SK-N-SH (cell line): ENCODE data around the gene KIF20B. TPM values are rescaled to one million over a fixed set of nuclear protein-coding genes. Genes with fewer than 3 reads are reported as not detected.

Source experiments
- CTCF ChIA-PET: fragments of 300-600, 350-600 bp; formaldehyde crosslinking; extraction: SDS; loops from one replicate; lab custom pipeline; 2021; lab: Yijun Ruan, JAX
- POLR2A ChIA-PET: fragments of 350-600 bp; sonication (Branson Sonifier 250); formaldehyde crosslinking; extraction: SDS; loops from one replicate; lab custom pipeline; 2020; ENCODE audit warnings: antibody characterized with exemption, inconsistent platforms; lab: Yijun Ruan, JAX
- DNase-seq: peaks from one replicate; pipeline ENCODE4 v3.0.0; 2012
- H2AFZ ChIP-seq: fragments of 200-600 bp; sonication (generic); 2 replicates; pipeline ENCODE4 v1.8.1; 2016; ENCODE audit warnings: antibody characterized with exemption, mild to moderate bottlenecking, low read depth
- H3F3A ChIP-seq: fragments of 200-600 bp; sonication (generic); replicated peaks from 2 replicates; pipeline ENCODE3; 2016; ENCODE audit warnings: antibody characterized with exemption, mild to moderate bottlenecking; ENCODE audit not compliant: insufficient read depth
- H3K27ac ChIP-seq, 2 experiments: fragments of 200-500 bp in 1 of 2; fragments of 200-600 bp in 1 of 2; sonication (Bioruptor generic) in 1 of 2; sonication (generic), shearing (Covaris generic) in 1 of 2; 2 replicates each; pipeline versions ENCODE4 v1.5.1 to v1.6.1; 2014 to 2016; ENCODE audit warnings: low read depth in 2 of 2, inconsistent platforms in 1 of 2, low read length in 1 of 2, mild to moderate bottlenecking in 1 of 2, mixed read lengths in 1 of 2
- H3K27me3 ChIP-seq: fragments of 200-600 bp; sonication (generic), shearing (Covaris generic); 2 replicates; pipeline ENCODE4 v1.6.1; 2016; ENCODE audit warnings: mixed run types; ENCODE audit not compliant: insufficient read depth
- H3K36me3 ChIP-seq, 2 experiments: fragments of 200-500 bp in 1 of 2; fragments of 200-600 bp in 1 of 2; sonication (Bioruptor generic) in 1 of 2; sonication (generic) in 1 of 2; replicated peaks in 1 of 2; 2 replicates each; pipeline versions ENCODE3 to v1.5.1; 2014 to 2016; ENCODE audit warnings: low read length in 1 of 2, mild to moderate bottlenecking in 1 of 2; ENCODE audit not compliant: insufficient read depth in 2 of 2, control insufficient read depth in 1 of 2
- H3K4me1 ChIP-seq, 2 experiments: fragments of 200-500 bp in 1 of 2; fragments of 200-600 bp in 1 of 2; sonication (Bioruptor generic) in 1 of 2; sonication (generic), shearing (Covaris generic) in 1 of 2; 2 replicates each; pipeline versions ENCODE4 v1.5.1 to v1.6.1; 2014 to 2016; ENCODE audit warnings: low read depth in 1 of 2, low read length in 1 of 2, mixed run types in 1 of 2; ENCODE audit not compliant: insufficient read depth in 2 of 2, control insufficient read depth in 1 of 2
- H3K4me2 ChIP-seq: fragments of 200-600 bp; sonication (generic), shearing (Covaris generic); 2 replicates; pipeline ENCODE4 v1.6.1; 2017; ENCODE audit warnings: mixed run types
- H3K4me3 ChIP-seq, 2 experiments: fragments of 200-500 bp in 1 of 2; fragments of 200-600 bp in 1 of 2; sonication (Bioruptor generic) in 1 of 2; sonication (generic), shearing (Covaris generic) in 1 of 2; 2 replicates each; pipeline versions ENCODE4 v1.5.1 to v1.8.1; 2014 to 2016; ENCODE audit warnings: low read depth in 2 of 2, inconsistent platforms in 1 of 2, low read length in 1 of 2, mild to moderate bottlenecking in 1 of 2, mixed read lengths in 1 of 2, moderate library complexity in 1 of 2
- H3K79me2 ChIP-seq: fragments of 200-600 bp; sonication (generic); 2 replicates; pipeline ENCODE4 v1.8.1; 2017; ENCODE audit warnings: mild to moderate bottlenecking; ENCODE audit not compliant: insufficient read depth
- H3K9ac ChIP-seq: fragments of 200-600 bp; sonication (generic); 2 replicates; pipeline ENCODE4 v1.6.1; 2017; ENCODE audit warnings: mixed run types
- H3K9me2 ChIP-seq: fragments of 200-600 bp; sonication (generic); 2 replicates; pipeline ENCODE4 v1.6.1; 2017; ENCODE audit warnings: mixed run types
- H3K9me3 ChIP-seq: fragments of 200-600 bp; sonication (generic); 2 replicates; pipeline ENCODE4 v1.6.1; 2017; ENCODE audit warnings: mixed run types, mild to moderate bottlenecking, moderate library complexity
- H4K20me1 ChIP-seq: fragments of 200-600 bp; sonication (generic); 2 replicates; pipeline ENCODE4 v1.6.1; 2017; ENCODE audit warnings: mild to moderate bottlenecking, mixed run types; ENCODE audit not compliant: insufficient read depth
- CHD2 ChIP-seq: fragments of 150-350 bp; IDR thresholded peaks from 2 replicates; pipeline ENCODE4 v1.6.1; 2018; ENCODE audit warnings: low read length; ENCODE audit not compliant: partially characterized antibody
- EP300 ChIP-seq, 2 experiments: IDR thresholded peaks; 2 replicates each; pipeline versions ENCODE4 v1.4.0 to v1.6.1; 2012; ENCODE audit warnings: borderline replicate concordance in 1 of 2, low read depth in 1 of 2, low read length in 1 of 2
- FOSL2 ChIP-seq: IDR thresholded peaks from 2 replicates; pipeline ENCODE4 v1.4.0; 2012; ENCODE audit warnings: low read depth, mild to moderate bottlenecking, moderate library complexity, borderline replicate concordance
- FOXM1 ChIP-seq: IDR thresholded peaks from 2 replicates; pipeline ENCODE4 v1.4.0; 2012; ENCODE audit warnings: low read depth, mild to moderate bottlenecking
- JUND ChIP-seq: IDR thresholded peaks from 2 replicates; pipeline ENCODE4 v1.4.0; 2012
- SIN3A ChIP-seq: IDR thresholded peaks from 2 replicates; pipeline ENCODE4 v1.6.1; 2012; ENCODE audit warnings: low read depth, mild to moderate bottlenecking, low read length, moderate library complexity, borderline replicate concordance
- WGBS: methylation state at CpG from one replicate; pipeline ENCODE4 v1.1.6; 2017; ENCODE audit warnings: low lambda C conversion rate; 5-methylcytosine and 5-hydroxymethylcytosine counted together
- polyA plus RNA-seq, 3 experiments: library from polyadenylated mRNA; depleted of rRNA; stranded (reverse); fragments of >200 nt; gene quantifications; 2 replicates each; pipeline ENCODE4 v1.2.3, GENCODE V29; 2012
- TF ChIP-seq, protein P1 (sequence below): fragments of 200-600 bp; sonication (generic); IDR thresholded peaks from 2 replicates; pipeline ENCODE4 v1.6.1; 2017; ENCODE audit warnings: antibody characterized with exemption, mild to moderate bottlenecking, moderate library complexity
- TF ChIP-seq, protein P2 (sequence below): IDR thresholded peaks from 2 replicates; pipeline ENCODE4 v1.4.0; 2012; ENCODE audit warnings: low read depth, borderline replicate concordance

The KIF20B gene
- polyA plus RNA-seq, 1 of the 3 experiments (the other 2 are of a cell fraction) = 1.5 TPM

DNA sequence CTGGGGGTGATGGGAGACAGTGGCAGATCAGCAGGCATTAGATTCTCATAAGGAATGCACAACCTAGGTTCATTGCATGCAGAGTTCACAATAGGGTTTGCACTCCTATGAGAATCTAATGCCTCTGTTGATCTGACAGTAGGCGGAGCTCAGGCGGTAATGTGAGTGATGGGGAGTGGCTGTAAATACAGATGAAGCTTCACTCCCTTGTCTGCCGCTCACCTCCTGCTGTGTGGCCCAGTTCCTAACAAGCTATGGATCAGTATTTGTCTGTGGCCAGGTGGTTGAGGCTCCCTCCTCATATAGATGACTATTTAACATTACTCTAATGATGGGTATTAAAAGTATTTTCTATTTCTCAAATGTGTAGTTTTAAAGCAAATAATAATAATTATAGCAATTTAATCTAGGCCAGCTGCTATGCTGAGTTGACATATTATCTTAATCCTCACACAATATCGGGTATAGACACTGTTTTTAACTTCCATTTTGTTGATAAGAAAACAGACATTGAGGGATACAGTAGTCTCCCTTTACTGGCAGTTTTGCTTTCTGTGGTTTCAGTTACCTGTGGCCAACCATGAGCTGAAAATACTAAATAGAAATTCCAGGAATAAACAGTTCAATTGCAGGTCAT lies 39.9 kb downstream of the KIF20B start:
- ChIA-PET POLR2A (no interaction called here), CTCF (interaction anchor here (1.0 kb wide), 1 partner anchor 25 kb away, joined by 3 read pairs; no protein-coding TSS in a partner anchor)
- H4K20me1 ChIP-seq = no peaks in the 10 kb centered on the region
- H3K9ac ChIP-seq = no peak overlapping the region
- peaks cover 3% of the 10 kb centered on the region for H3F3A ChIP-seq
- no peak overlapping the region for H3K27ac ChIP-seq
- H3K4me1 ChIP-seq = no peaks in the 10 kb centered on the region; a peak in 1 of 4 replicates
- no peaks in the 10 kb centered on the region for H3K9me2 ChIP-seq
- no peak for DNase-seq
- H2AFZ ChIP-seq = no peak overlapping the region
- peaks cover 13 to 22% of the 10 kb centered on the region in 2 experiments for H3K36me3 ChIP-seq
- no peaks in the 10 kb centered on the region for H3K79me2 ChIP-seq
- H3K4me2 ChIP-seq = no peak overlapping the region
- no peaks in the 10 kb centered on the region for H3K9me3 ChIP-seq
- no peaks in the 10 kb centered on the region for H3K27me3 ChIP-seq
- 96% methylated on average over 3 of the region's 4 CpGs for WGBS
- TF ChIP-seq FOXM1 (no peak), JUND (no peak), SIN3A (no peak), EP300 (IDR thresholded peaks at IDR 0.05; ENCODE audit: borderline replicate concordance in 1 of 2, low read depth in 1 of 2, low read length in 1 of 2) (no peak)
- TF ChIP-seq, protein P1, sequence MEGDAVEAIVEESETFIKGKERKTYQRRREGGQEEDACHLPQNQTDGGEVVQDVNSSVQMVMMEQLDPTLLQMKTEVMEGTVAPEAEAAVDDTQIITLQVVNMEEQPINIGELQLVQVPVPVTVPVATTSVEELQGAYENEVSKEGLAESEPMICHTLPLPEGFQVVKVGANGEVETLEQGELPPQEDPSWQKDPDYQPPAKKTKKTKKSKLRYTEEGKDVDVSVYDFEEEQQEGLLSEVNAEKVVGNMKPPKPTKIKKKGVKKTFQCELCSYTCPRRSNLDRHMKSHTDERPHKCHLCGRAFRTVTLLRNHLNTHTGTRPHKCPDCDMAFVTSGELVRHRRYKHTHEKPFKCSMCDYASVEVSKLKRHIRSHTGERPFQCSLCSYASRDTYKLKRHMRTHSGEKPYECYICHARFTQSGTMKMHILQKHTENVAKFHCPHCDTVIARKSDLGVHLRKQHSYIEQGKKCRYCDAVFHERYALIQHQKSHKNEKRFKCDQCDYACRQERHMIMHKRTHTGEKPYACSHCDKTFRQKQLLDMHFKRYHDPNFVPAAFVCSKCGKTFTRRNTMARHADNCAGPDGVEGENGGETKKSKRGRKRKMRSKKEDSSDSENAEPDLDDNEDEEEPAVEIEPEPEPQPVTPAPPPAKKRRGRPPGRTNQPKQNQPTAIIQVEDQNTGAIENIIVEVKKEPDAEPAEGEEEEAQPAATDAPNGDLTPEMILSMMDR = no peak
- TF ChIP-seq, protein P2, sequence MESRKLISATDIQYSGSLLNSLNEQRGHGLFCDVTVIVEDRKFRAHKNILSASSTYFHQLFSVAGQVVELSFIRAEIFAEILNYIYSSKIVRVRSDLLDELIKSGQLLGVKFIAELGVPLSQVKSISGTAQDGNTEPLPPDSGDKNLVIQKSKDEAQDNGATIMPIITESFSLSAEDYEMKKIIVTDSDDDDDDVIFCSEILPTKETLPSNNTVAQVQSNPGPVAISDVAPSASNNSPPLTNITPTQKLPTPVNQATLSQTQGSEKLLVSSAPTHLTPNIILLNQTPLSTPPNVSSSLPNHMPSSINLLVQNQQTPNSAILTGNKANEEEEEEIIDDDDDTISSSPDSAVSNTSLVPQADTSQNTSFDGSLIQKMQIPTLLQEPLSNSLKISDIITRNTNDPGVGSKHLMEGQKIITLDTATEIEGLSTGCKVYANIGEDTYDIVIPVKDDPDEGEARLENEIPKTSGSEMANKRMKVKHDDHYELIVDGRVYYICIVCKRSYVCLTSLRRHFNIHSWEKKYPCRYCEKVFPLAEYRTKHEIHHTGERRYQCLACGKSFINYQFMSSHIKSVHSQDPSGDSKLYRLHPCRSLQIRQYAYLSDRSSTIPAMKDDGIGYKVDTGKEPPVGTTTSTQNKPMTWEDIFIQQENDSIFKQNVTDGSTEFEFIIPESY = no peak
- no peak overlapping the region for H3K4me3 ChIP-seq

DNA sequence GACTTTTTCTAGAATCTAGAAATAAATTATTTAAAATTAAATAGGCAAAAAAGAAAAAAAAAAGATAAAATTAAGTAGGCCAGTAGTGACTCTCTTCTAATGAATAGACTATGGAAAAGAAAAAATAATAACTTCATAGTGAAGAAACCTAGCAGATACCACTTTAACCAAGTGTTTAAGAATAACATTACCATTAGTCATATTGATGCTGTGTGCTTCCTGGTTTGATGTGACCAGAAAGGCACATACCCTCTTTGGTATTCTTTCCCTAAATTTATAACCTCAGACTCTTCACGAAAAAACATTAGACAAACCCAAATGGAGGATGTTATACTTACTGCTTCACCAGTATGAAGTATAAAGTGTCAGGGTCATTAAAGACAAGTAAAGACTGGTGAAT lies 42.6 kb downstream of the KIF20B start:
- 41% methylated on average over 1 of the region's 1 CpG for WGBS
- no peak for DNase-seq
- Histone ChIP-seq H3K9ac (no peak overlapping the region), H3K4me2 (no peak overlapping the region; the same call in 1 of the 2 replicates), H3K27ac (peak overlapping the region in 1 of 2 experiments; percentile 11; a peak in 2 of 4 replicates), H3K4me1 (no peaks in the 10 kb centered on the region; a peak in 1 of 4 replicates), H3K36me3 (peaks cover under 1 to 10% of the 10 kb centered on the region in 2 experiments), H3K9me2 (no peaks in the 10 kb centered on the region), H3K4me3 (no peak overlapping the region), H3K79me2 (no peaks in the 10 kb centered on the region), H3F3A (peaks cover 3% of the 10 kb centered on the region), H2AFZ (no peak overlapping the region), H3K9me3 (no peaks in the 10 kb centered on the region), H4K20me1 (no peaks in the 10 kb centered on the region), H3K27me3 (no peaks in the 10 kb centered on the region)
- TF ChIP-seq FOSL2 (0 out of 2 replicates have a peak, but pooled peaks have one; percentile 13), JUND (0 out of 2 replicates have a peak, but pooled peaks have one; percentile 15), CHD2 (no peak)
- CTCF ChIA-PET = no interaction called here
- POLR2A ChIA-PET = no interaction called here
